ENCODE data around the gene CYP4F12. TPM values are rescaled to one million over a fixed set of nuclear protein-coding genes. Genes with fewer than 3 reads are reported as not detected.
A peak's percentile ranks its signal among the peaks of the same experiment; 100 is the strongest.

CYP4F12 gene
- polyA plus RNA-seq, 1 donor (not counting 4 experiments of a cell fraction or from before 2014, with no cell fraction given): 2.0 TPM

DNA sequence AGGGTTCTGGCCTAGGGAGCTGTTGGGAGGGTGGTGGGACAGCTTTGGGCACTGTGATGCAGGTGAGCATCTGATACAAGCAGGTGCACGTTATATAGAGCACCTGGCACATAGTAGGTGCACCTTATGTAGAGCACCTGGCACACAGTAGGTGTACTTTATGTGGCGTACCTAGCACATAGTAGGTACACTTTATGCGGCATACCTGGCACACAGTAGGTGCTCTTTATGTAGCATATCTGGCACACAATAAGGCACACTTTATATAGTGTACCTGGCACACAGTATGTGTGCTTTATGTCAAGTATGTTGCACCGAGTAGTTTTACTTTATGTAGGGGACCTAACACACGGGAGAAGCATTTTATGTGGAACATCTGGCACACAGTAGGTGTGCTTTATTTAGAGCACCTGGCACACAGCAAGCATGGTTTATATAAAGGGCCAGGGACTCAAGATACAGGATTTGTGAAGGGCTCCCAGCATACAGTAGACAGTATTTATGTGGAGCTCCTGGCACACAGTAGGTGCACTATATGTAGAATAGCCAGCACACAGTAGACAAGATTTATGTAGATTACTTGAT is 1.6 kb upstream of the CYP4F12 start:
- peaks cover 4% of the 10 kb centered on the region for H3K27me3 ChIP-seq (ENCODE audit: control insufficient read depth, extremely low read depth, insufficient read depth, low read length)
- H3K9me3 ChIP-seq (ENCODE audit: control insufficient read depth, low read depth, low read length): no peaks in the 10 kb centered on the region
- dilution Hi-C loops (cut with MboI; ENCODE audit: extremely low pct_ligation_motif_present, low sequenced_read_pairs): no loop called here
- no peak for FAIRE-seq
- no peaks in the 10 kb centered on the region for H3K36me3 ChIP-seq (ENCODE audit: control insufficient read depth in 2 of 2, extremely low read depth in 1 of 2, insufficient read depth in 2 of 2, low read length in 2 of 2)
- H3K27ac ChIP-seq (ENCODE audit: control insufficient read depth, insufficient read depth, low read length): no peak overlapping the region
- H3K79me2 ChIP-seq (ENCODE audit: control insufficient read depth, insufficient read depth, low read length): no peaks in the 10 kb centered on the region
- no peak for DNase-seq (ENCODE audit: low read depth, low spot score)
- H3K4me2 ChIP-seq (ENCODE audit: control insufficient read depth, extremely low read depth, insufficient read depth, low read depth, low read length): no peak overlapping the region
- no peak overlapping the region for H3K4me3 ChIP-seq (ENCODE audit: control insufficient read depth in 2 of 3, extremely low read depth in 1 of 3, insufficient read depth in 2 of 3, low read depth in 1 of 3, low read length in 3 of 3)
- H4K20me1 ChIP-seq (ENCODE audit: control insufficient read depth, extremely low read depth, insufficient read depth, low read length): no peaks in the 10 kb centered on the region
- no peak overlapping the region for H2AFZ ChIP-seq (ENCODE audit: control insufficient read depth, low read length)
- H3K9ac ChIP-seq (ENCODE audit: control insufficient read depth, extremely low read depth, insufficient read depth, low read length): no peak overlapping the region
- H3K9me1 ChIP-seq (ENCODE audit: control insufficient read depth, extremely low read depth, insufficient read depth, low read length): no peaks in the 10 kb centered on the region
- TF ChIP-seq EZH2 (IDR thresholded peaks at IDR 0.05; ENCODE audit: low read length) (no peak), CTCF (optimal IDR thresholded peaks at IDR 0.05 in 1 of 3, IDR thresholded peaks at IDR 0.05 in 1 of 3, conservative IDR thresholded peaks at IDR 0.05 in 1 of 3; ENCODE audit: extremely low read depth in 1 of 3, insufficient read depth in 2 of 3, low read length in 3 of 3) (no peak)
- H3K4me1 ChIP-seq (ENCODE audit: control insufficient read depth, extremely low read depth, insufficient read depth, low read length): no peaks in the 10 kb centered on the region

- Histone ChIP-seq H3K4me2 (ENCODE audit: control insufficient read depth, extremely low read depth, insufficient read depth, low read depth, low read length) (no peak overlapping the region), H3K9me1 (ENCODE audit: control insufficient read depth, extremely low read depth, insufficient read depth, low read length) (no peaks in the 10 kb centered on the region), H3K36me3 (ENCODE audit: control insufficient read depth in 2 of 2, extremely low read depth in 1 of 2, insufficient read depth in 2 of 2, low read length in 2 of 2) (no peaks in the 10 kb centered on the region), H3K27ac (ENCODE audit: control insufficient read depth, insufficient read depth, low read length) (no peak overlapping the region), H3K9ac (ENCODE audit: control insufficient read depth, extremely low read depth, insufficient read depth, low read length) (no peak overlapping the region), H3K27me3 (ENCODE audit: control insufficient read depth, extremely low read depth, insufficient read depth, low read length) (peaks cover 4% of the 10 kb centered on the region), H3K4me3 (ENCODE audit: control insufficient read depth in 2 of 3, extremely low read depth in 1 of 3, insufficient read depth in 2 of 3, low read depth in 1 of 3, low read length in 3 of 3) (no peak overlapping the region), H4K20me1 (ENCODE audit: control insufficient read depth, extremely low read depth, insufficient read depth, low read length) (no peaks in the 10 kb centered on the region), H3K79me2 (ENCODE audit: control insufficient read depth, insufficient read depth, low read length) (no peaks in the 10 kb centered on the region), H3K4me1 (ENCODE audit: control insufficient read depth, extremely low read depth, insufficient read depth, low read length) (no peaks in the 10 kb centered on the region), H3K9me3 (ENCODE audit: control insufficient read depth, low read depth, low read length) (no peaks in the 10 kb centered on the region), H2AFZ (ENCODE audit: control insufficient read depth, low read length) (no peak overlapping the region)
- FAIRE-seq: peak; percentile 9
- DNase-seq (ENCODE audit: low read depth, low spot score): no peak
- no peak for TF ChIP-seq EZH2 (IDR thresholded peaks at IDR 0.05; ENCODE audit: low read length)
- no peak for TF ChIP-seq CTCF (optimal IDR thresholded peaks at IDR 0.05 in 1 of 3, IDR thresholded peaks at IDR 0.05 in 1 of 3, conservative IDR thresholded peaks at IDR 0.05 in 1 of 3; ENCODE audit: extremely low read depth in 1 of 3, insufficient read depth in 2 of 3, low read length in 3 of 3)
- dilution Hi-C loops (cut with MboI; ENCODE audit: extremely low pct_ligation_motif_present, low sequenced_read_pairs): no loop called here
These were observed 852 bp upstream of the CYP4F12 start for GRCh38 chr19:15671891-15672579.

All from keratinocyte (primary cell).